ENCODE data around the gene PNPO.

GRCh38 chr17:47975823-47976205, 34.4 kb downstream of the PNPO start:
- TF ChIP-seq CTCF (IDR thresholded peaks at IDR 0.05; ENCODE audit: insufficient read depth, low read length, poor library complexity, severe bottlenecking) (no peak), EZH2phosphoT487 (conservative IDR thresholded peaks at IDR 0.05; ENCODE audit: low read length) (no peak)

Measured in SU-DHL-6 (cell line).